A673 (cell line): ENCODE data around the gene DPH3. TPM values are rescaled to one million over a fixed set of nuclear protein-coding genes. Genes with fewer than 3 reads are reported as not detected.

ENCODE experiments used
- BruUV-seq: library from RNA; stranded (reverse); fragments of 400-500 nt; replicated peaks from 2 replicates; lab custom pipeline; 2021; lab: Mats Ljungman, UMichigan
- CTCF ChIA-PET: fragments of 300-600 bp; sonication (Branson Sonifier 250); formaldehyde crosslinking; loops from one replicate; lab custom pipeline; 2022; ENCODE audit warnings: antibody characterized with exemption; lab: Charles Lee
- POLR2A ChIA-PET: fragments of 300-600 bp; sonication (Branson Sonifier 250); formaldehyde crosslinking; loops from one replicate; lab custom pipeline; 2022; ENCODE audit warnings: antibody characterized with exemption; ENCODE audit not compliant: low non-redundant PET; lab: Charles Lee
- DNase-seq: peaks from one replicate; pipeline ENCODE4 v3.0.0-alpha.2; 2015; ENCODE audit warnings: low spot score
- H3K27ac ChIP-seq: fragments of 200-600 bp; sonication (generic); 2 replicates; pipeline ENCODE4 v1.5.1; 2016; ENCODE audit warnings: mixed run types, low read depth, mild to moderate bottlenecking, mixed read lengths, antibody characterized with exemption, low read length; ENCODE audit not compliant: poor library complexity, severe bottlenecking
- H3K27me3 ChIP-seq: fragments of 200-600 bp; sonication (generic); replicated peaks from 2 replicates; pipeline ENCODE4 v1.6.1; 2017; ENCODE audit warnings: mixed run types, low read depth, mild to moderate bottlenecking, mixed read lengths, antibody characterized with exemption, low read length; ENCODE audit not compliant: insufficient read depth, poor library complexity
- H3K36me3 ChIP-seq: fragments of 200-600 bp; sonication (generic); 2 replicates; pipeline ENCODE4 v1.6.1; 2016; ENCODE audit warnings: mixed run types, mild to moderate bottlenecking, mixed read lengths, antibody characterized with exemption, low read length; ENCODE audit not compliant: insufficient read depth, poor library complexity, severe bottlenecking
- H3K4me1 ChIP-seq: fragments of 200-600 bp; sonication (generic); 2 replicates; pipeline ENCODE4 v1.6.1; 2017; ENCODE audit warnings: mixed run types, mild to moderate bottlenecking, mixed read lengths, antibody characterized with exemption, low read length; ENCODE audit not compliant: insufficient read depth, poor library complexity, severe bottlenecking
- H3K4me3 ChIP-seq: fragments of 200-600 bp; sonication (generic); 2 replicates; pipeline ENCODE4 v1.5.1; 2016; ENCODE audit warnings: low read depth, mixed run types, mild to moderate bottlenecking, mixed read lengths, low read length; ENCODE audit not compliant: poor library complexity, severe bottlenecking
- H3K9me3 ChIP-seq: fragments of 200-600 bp; sonication (generic); 2 replicates; pipeline ENCODE4 v1.6.1; 2016; ENCODE audit warnings: mixed run types, low read depth, mild to moderate bottlenecking, mixed read lengths, antibody characterized with exemption, low read length; ENCODE audit not compliant: poor library complexity, severe bottlenecking
- CTCF ChIP-seq: fragments of 300-800, 200-600 bp; sonication (generic); conservative IDR thresholded peaks from 2 replicates; pipeline ENCODE4 v1.5.1; 2017; ENCODE audit warnings: low read depth, mild to moderate bottlenecking, antibody characterized with exemption, low read length, moderate library complexity, mixed read lengths
- EZH2 ChIP-seq: fragments of 200-600 bp; sonication (generic); IDR thresholded peaks from 2 replicates; pipeline ENCODE4 v1.6.1; 2017; ENCODE audit warnings: borderline replicate concordance, low read depth, mild to moderate bottlenecking, mixed read lengths, antibody characterized with exemption, low read length; ENCODE audit not compliant: poor library complexity, severe bottlenecking
- intact Hi-C: fragments of 100-400 bp; cut with micrococcal nuclease; formaldehyde crosslinking; loops from one replicate; pipeline ENCODE4 v1.10.0; 2022; ENCODE audit not compliant: unreplicated experiment
- total RNA-seq: library from RNA; stranded (reverse); gene quantifications from 2 replicates; pipeline ENCODE4 v1.2.3, GENCODE V29; 2021

DPH3 gene
- total RNA-seq, 1 experiment from 2014 or later = 26.4 TPM

- no TSS peak for BruUV-seq
Observed at GRCh38 chr3:16270855-16271254, 6.1 kb upstream of the DPH3 start.

DNA sequence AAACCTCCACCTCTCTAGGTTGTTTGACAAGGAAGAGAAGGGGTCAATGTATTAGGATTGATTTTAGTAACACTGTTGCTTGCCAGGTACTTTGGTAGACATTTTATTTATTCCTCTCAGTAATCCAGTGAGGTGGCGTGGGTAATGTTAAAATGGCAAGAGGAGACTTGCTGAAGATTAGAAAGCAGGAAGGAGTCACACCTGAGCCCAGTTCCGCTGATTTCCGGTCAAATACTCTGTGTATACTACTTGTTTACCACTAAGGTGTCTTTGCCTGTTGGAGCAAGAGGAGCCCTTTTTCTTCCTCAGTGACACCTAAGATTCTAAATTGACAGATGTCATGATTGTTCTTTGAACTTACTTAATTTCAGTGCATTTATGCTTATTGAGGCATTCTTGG, 2.0 kb upstream of the DPH3 start:
- no TSS peak for BruUV-seq
- Histone ChIP-seq H3K27me3 (no peaks in the 10 kb centered on the region), H3K9me3 (no peaks in the 10 kb centered on the region), H3K4me3 (no peak overlapping the region), H3K27ac (no peak overlapping the region), H3K36me3 (peaks cover 15% of the 10 kb centered on the region), H3K4me1 (peaks cover 12% of the 10 kb centered on the region)
- ChIA-PET CTCF (interaction anchor here (0.5 kb wide), 1 partner anchor 338 kb away, joined by 12 read pairs; no protein-coding TSS in a partner anchor), POLR2A (no interaction called here)
- no peak for DNase-seq
- intact Hi-C loops = no loop called here
- TF ChIP-seq CTCF (no peak), EZH2 (no peak)

More at GRCh38 chr3:16270855-16271254, 6.1 kb upstream of the DPH3 start:
- ChIA-PET POLR2A (no interaction called here), CTCF (no interaction called here)
- Histone ChIP-seq H3K36me3 (peaks cover 29% of the 10 kb centered on the region), H3K27ac (no peak overlapping the region), H3K4me1 (peaks cover 4% of the 10 kb centered on the region), H3K9me3 (no peaks in the 10 kb centered on the region), H3K27me3 (no peaks in the 10 kb centered on the region), H3K4me3 (no peak overlapping the region)
- no peak for DNase-seq
- TF ChIP-seq EZH2 (no peak), CTCF (no peak)
- intact Hi-C loops = no loop called here

GRCh38 chr3:16265455-16265786, 678 bp upstream of the DPH3 start:
- Histone ChIP-seq H3K27me3 (no peaks in the 10 kb centered on the region), H3K4me3 (peak overlapping the region; percentile 85), H3K9me3 (no peaks in the 10 kb centered on the region), H3K36me3 (peaks cover 5% of the 10 kb centered on the region), H3K4me1 (peaks cover 12% of the 10 kb centered on the region), H3K27ac (peak overlapping the region; percentile 89)
- ChIA-PET POLR2A (no interaction called here), CTCF (interaction anchor here (1.1 kb wide), 1 partner anchor 18 kb away, joined by 3 read pairs; no protein-coding TSS in a partner anchor)
- BruUV-seq = TSS peak; percentile 75
- TF ChIP-seq CTCF (no peak), EZH2 (no peak)
- intact Hi-C loops = no loop called here
- no peak for DNase-seq
